NT2/D1 (cell line): ENCODE data around the gene CDYL.

Experiments used
- DNase-seq: peaks from one replicate; pipeline ENCODE4 v3.0.0-alpha.2; 2011; ENCODE audit warnings: low read depth, low spot score
- H3K27me3 ChIP-seq: 2 replicates; pipeline ENCODE4 v1.6.0; 2011; ENCODE audit warnings: mild to moderate bottlenecking; ENCODE audit not compliant: insufficient read length, insufficient read depth
- H3K36me3 ChIP-seq: 2 replicates; pipeline ENCODE4 v1.6.1; 2011; ENCODE audit warnings: mild to moderate bottlenecking, low read length, mixed read lengths; ENCODE audit not compliant: insufficient read depth, insufficient read length
- H3K4me1 ChIP-seq: 2 replicates; pipeline ENCODE4 v1.5.1; 2011; ENCODE audit not compliant: insufficient read depth, insufficient read length
- H3K4me3 ChIP-seq: 2 replicates; pipeline ENCODE4 v1.5.1; 2011; ENCODE audit warnings: low read depth; ENCODE audit not compliant: insufficient read length
- H3K9ac ChIP-seq: 2 replicates; pipeline ENCODE4 v1.6.0; 2011; ENCODE audit warnings: low read depth; ENCODE audit not compliant: insufficient read length
- H3K9me3 ChIP-seq: 2 replicates; pipeline ENCODE4 v1.5.1; 2011; ENCODE audit warnings: mild to moderate bottlenecking, low read length; ENCODE audit not compliant: insufficient read depth
- SUZ12 ChIP-seq: IDR thresholded peaks from 2 replicates; pipeline ENCODE4 v1.6.1; 2011; ENCODE audit not compliant: insufficient read length, insufficient read depth; ENCODE audit errors: extremely low read depth
- YY1 ChIP-seq: IDR thresholded peaks from 2 replicates; pipeline ENCODE4 v1.6.1; 2011; ENCODE audit not compliant: insufficient read length, insufficient read depth
- ZNF274 ChIP-seq: IDR thresholded peaks from 2 replicates; pipeline ENCODE4 v1.6.1; 2011; ENCODE audit warnings: mild to moderate bottlenecking, low read depth, low read length

Gene CDYL

GRCh38 chr6:4870821-4871494 is 94.8 kb downstream of the CDYL start:
- H3K27me3 ChIP-seq, result no peaks in the 10 kb centered on the region
- TF ChIP-seq YY1 (no peak), SUZ12 (no peak), ZNF274 (no peak)
- no peak for DNase-seq
- H3K4me1 ChIP-seq, result peaks cover 2% of the 10 kb centered on the region
- no peaks in the 10 kb centered on the region for H3K9me3 ChIP-seq
- H3K36me3 ChIP-seq, result no peaks in the 10 kb centered on the region
- H3K4me3 ChIP-seq, result no peak overlapping the region
- no peak overlapping the region for H3K9ac ChIP-seq

GRCh38 chr6:4871825-4872224 is 95.6 kb downstream of the CDYL start:
- no peak for TF ChIP-seq SUZ12
- Histone ChIP-seq H3K4me3 (no peak overlapping the region), H3K9ac (no peak overlapping the region)

GRCh38 chr6:4872841-4873240 is 96.6 kb downstream of the CDYL start:
- DNase-seq, result no peak
- H3K4me3 ChIP-seq, result no peak overlapping the region
- TF ChIP-seq ZNF274 (no peak), SUZ12 (no peak), YY1 (no peak)

More at GRCh38 chr6:4871825-4872224, 95.6 kb downstream of the CDYL start:
- DNase-seq, result no peak
- Histone ChIP-seq H3K27me3 (no peaks in the 10 kb centered on the region), H3K4me1 (peaks cover 2% of the 10 kb centered on the region), H3K36me3 (no peaks in the 10 kb centered on the region), H3K9me3 (no peaks in the 10 kb centered on the region)

GRCh38 chr6:4873928-4874327 is 97.7 kb downstream of the CDYL start:
- H3K4me1 ChIP-seq, result peaks cover 2% of the 10 kb centered on the region
- no peaks in the 10 kb centered on the region for H3K9me3 ChIP-seq
- DNase-seq, result no peak
- H3K9ac ChIP-seq, result no peak overlapping the region
- TF ChIP-seq ZNF274 (no peak), YY1 (no peak), SUZ12 (no peak)
- H3K36me3 ChIP-seq, result no peaks in the 10 kb centered on the region
- H3K4me3 ChIP-seq, result no peak overlapping the region
- H3K27me3 ChIP-seq, result no peaks in the 10 kb centered on the region

More at GRCh38 chr6:4872841-4873240, 96.6 kb downstream of the CDYL start:
- Histone ChIP-seq H3K36me3 (no peaks in the 10 kb centered on the region), H3K4me1 (peaks cover 2% of the 10 kb centered on the region), H3K27me3 (no peaks in the 10 kb centered on the region), H3K9ac (no peak overlapping the region), H3K9me3 (no peaks in the 10 kb centered on the region)

GRCh38 chr6:4879741-4880275 is 103.6 kb downstream of the CDYL start:
- DNase-seq, result no peak
- Histone ChIP-seq H3K4me1 (no peaks in the 10 kb centered on the region), H3K9ac (no peak overlapping the region), H3K4me3 (no peak overlapping the region), H3K36me3 (no peaks in the 10 kb centered on the region), H3K9me3 (no peaks in the 10 kb centered on the region), H3K27me3 (no peaks in the 10 kb centered on the region)
- TF ChIP-seq SUZ12 (no peak), ZNF274 (no peak), YY1 (no peak)

- no peak for DNase-seq
- H3K27me3 ChIP-seq, result no peaks in the 10 kb centered on the region
- H3K4me1 ChIP-seq, result no peaks in the 10 kb centered on the region
- no peak overlapping the region for H3K9ac ChIP-seq
- TF ChIP-seq SUZ12 (no peak), ZNF274 (no peak), YY1 (no peak)
- no peaks in the 10 kb centered on the region for H3K9me3 ChIP-seq
- H3K4me3 ChIP-seq, result no peak overlapping the region
- no peaks in the 10 kb centered on the region for H3K36me3 ChIP-seq
Observed at GRCh38 chr6:4880363-4880762, 104.2 kb downstream of the CDYL start.

- TF ChIP-seq ZNF274 (no peak), YY1 (no peak), SUZ12 (no peak)
- Histone ChIP-seq H3K9ac (no peak overlapping the region), H3K36me3 (no peaks in the 10 kb centered on the region), H3K4me1 (no peaks in the 10 kb centered on the region), H3K9me3 (no peaks in the 10 kb centered on the region), H3K27me3 (no peaks in the 10 kb centered on the region), H3K4me3 (no peak overlapping the region)
- DNase-seq, result no peak
Observed at GRCh38 chr6:4883298-4883697, 107.1 kb downstream of the CDYL start.
